GM12892 (cell line): ENCODE data around the gene CPA3.

Source experiments
- POLR2A ChIP-seq: IDR thresholded peaks from 2 replicates; pipeline ENCODE4 v1.6.1; 2011; ENCODE audit warnings: low read depth, low read length, control low read depth
- POLR2AphosphoS5 ChIP-seq: IDR thresholded peaks from 2 replicates; pipeline ENCODE4 v1.6.1; 2011; ENCODE audit warnings: low read depth, low read length, control low read depth

GRCh38 chr3:148931574-148931973 is 66.5 kb downstream of the CPA3 start:
- TF ChIP-seq POLR2AphosphoS5 = no peak
- TF ChIP-seq POLR2A = no peak
